GM19452 (cell line): ENCODE results near the gene ACOT11.
"Not testable (repeated sequence)": the region's sequence is repeated elsewhere in the genome, so short reads cannot be mapped to it uniquely, and the experiment has no call there.

ENCODE experiments used
- ATAC-seq: cut with Tn5 transposase; IDR thresholded peaks from one replicate; pipeline ENCODE4 v1.9.1; 2021; ENCODE audit not compliant: unreplicated experiment

ACOT11 gene

DNA sequence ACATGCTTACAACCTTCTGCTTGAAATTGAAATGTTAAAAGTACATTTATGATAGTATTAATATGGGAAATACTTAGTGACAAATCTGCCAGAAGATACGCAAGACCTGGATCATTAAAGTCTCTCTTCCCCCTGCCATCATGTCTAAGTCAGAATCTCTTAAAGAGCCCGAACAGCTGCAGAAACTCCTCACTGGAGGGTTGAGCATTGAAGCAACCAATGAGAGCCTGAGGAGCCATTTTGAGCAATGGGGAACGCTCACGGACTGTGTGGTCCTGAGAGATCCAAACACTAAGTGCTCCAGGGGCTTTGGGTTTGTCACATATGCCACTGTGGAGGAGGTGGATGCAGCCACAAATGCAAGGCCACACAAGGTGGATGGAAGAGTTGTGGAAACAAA, 11.4 kb upstream of the ACOT11 start:
- ATAC-seq, result not testable (repeated sequence)

DNA sequence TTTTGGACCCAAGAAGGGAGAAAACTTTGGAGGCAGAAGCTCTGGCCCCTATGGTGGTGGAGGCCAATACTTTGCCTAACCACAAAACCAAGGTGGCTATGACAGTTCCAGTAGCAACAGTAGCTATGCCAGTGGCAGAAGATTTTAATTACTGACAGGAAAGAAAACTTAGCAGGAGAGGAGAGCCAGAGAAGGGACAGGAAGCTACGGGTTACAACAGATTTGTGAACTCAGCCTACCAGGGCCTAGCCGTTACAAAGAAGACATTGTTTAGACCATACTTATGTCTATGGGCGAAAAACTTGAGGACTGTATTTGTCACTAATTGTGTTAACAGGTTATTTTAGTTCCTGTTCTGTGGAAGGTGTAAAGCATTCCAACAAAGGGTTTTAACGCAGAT, 10.4 kb upstream of the ACOT11 start:
- no peak for ATAC-seq

DNA sequence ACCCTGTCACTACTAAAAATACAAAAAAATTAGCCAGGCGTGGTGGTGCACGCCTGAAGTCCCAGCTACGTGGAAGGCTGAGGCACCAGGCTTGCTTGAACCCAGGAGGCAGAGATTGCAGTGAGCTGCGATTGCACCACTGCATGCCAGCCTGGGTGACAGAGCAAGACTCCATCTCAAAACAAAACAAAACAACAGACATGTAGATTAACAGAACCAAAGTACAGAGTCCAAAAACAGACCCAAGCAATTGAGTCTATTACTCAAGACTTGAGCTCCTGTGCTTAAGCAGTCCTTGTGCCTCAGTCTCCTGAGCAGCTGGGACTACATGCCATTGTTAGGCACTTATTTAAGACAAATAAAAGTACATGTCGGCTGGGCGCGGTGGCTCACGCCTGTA, 9.5 kb upstream of the ACOT11 start:
- no peak for ATAC-seq

DNA sequence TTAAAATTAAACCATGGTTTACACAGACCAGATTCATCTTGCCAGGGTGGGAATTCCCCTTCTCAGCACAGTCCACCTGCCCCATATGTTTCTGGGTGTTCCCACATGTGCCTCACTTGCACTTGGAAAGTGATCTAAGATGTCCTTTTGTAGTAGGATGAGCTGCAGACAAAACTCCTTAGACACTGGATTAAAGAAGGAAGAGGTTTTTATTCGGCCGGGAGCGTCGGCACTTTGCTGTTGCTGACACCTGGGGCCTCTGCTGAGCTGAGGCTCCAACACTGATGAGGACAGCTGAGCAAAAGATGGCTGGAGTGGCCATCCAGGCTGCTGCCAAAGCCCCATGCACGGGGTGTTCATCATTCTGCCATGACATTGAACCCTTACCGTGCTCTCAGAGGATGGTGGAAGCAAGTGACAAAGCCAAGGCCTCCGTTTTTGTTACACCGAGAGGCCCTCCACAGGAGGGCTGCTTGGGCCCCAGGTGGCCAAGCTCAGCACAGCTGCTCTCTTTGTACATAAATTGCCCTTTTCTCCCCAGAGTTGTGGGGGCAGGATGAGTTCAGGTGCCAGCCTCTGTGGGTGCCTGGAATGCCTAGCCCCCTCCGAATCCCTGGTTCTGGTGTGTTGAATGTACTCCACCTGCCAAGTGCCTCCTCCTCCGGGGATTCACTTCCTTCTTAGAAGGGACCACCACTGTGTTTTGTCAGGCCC, 7.3 kb upstream of the ACOT11 start:
- ATAC-seq, result no peak

DNA sequence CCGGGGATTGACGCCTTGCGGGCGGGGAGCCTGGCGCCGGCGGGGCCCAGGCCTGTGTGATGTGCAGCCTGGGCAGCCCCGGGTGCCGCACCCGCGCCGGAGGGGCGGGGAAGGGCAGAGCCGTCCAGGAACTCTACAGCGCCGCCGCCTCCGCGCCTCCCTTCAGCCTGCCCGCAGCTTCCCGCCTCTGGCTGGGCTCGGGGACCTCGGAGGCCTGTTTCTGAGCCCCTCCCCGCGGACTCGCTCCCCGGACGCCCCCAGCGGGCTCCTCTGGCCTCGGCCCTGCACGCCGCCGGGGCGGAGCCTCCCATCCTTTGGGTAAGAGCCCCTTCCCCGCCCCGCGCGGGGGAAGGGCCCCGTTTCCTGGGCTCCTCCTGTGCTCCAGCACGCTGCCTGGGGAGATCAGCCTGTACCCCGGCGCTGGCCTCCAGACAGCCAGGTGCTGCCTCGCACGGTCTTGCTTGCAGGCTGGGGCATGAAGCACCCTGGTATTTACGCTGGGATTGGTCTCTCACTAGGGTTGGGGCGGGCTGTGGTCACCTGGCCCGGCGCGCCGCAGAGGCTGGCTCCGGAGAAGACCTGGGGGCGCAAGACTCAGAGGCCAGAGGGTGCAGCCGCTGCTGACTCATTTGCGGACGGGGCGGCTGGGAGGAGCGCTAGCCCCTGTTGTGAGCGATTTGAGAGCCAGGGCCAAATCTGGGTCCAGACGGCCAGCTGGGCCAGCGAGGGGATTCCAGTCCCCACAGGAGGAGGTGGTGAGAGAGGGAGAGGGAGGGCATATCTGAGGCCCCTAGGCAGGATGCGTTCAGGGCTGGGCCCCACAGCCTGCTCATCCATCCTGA, 5.7 kb upstream of the ACOT11 start:
- ATAC-seq, result peak; percentile 58

DNA sequence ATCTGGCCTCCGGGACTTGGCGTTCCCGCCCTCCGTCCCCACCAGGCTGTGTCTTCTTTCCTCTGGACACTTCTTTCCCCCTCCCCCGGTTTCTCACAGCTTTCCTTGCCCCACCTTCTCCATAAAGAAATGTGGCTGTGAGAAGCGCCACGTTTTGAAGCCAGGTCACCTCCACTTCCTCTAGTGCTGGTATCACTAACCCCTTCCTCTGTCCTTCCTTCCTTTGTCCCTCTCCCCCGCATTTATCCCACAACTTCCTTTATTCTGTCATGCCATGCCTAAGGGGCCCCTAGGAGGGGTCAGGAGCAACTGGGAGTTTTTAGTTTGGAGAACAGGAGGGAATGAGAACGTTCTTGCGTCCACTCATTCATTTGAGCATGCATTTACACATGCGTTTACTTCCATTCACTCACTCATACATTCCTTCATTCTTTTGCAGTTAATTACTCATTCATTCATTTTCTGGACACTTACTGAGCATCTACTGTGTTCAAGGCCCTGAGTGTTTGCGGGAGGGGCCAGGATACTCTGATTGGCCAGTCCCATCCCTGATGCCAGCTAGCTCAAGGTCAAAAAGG, 5.0 kb upstream of the ACOT11 start:
- ATAC-seq, result no peak

DNA sequence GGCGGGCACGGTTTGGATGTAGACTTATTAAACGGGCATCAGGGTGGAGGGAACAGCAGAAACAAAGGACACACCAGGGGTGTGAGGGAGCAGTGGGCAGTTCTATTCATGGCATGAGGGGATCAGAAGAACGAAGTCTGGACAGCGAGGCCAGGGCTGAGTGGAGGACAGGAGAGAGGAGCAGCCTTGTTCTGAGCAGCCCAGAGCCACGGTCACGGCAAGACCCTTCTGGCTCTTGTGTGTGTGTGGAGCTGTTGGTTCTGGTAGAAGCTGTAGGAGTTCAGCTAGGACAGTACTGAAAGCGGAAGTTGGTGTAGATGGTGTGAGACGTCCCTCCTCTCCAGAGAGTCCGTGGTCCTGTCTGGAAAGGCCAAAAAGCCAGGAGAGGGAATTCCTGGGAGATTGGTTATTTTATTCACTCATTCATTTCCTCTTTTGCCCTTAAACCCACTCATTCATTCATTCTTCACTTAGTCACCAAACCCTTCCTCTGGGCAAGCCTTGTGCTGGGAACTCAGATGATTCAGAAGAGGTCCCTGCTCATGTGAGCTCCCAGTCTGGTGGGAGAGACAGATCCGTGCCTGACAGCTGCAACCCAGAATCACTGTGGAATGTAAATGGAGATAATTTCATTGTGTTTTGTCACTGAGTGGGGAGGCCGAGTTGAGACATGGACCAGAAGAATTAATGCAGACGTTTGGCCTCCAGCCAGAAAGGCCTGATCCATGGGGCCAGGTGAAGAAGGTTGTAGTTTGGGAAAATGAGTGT, 4.1 kb upstream of the ACOT11 start:
- ATAC-seq, result no peak

DNA sequence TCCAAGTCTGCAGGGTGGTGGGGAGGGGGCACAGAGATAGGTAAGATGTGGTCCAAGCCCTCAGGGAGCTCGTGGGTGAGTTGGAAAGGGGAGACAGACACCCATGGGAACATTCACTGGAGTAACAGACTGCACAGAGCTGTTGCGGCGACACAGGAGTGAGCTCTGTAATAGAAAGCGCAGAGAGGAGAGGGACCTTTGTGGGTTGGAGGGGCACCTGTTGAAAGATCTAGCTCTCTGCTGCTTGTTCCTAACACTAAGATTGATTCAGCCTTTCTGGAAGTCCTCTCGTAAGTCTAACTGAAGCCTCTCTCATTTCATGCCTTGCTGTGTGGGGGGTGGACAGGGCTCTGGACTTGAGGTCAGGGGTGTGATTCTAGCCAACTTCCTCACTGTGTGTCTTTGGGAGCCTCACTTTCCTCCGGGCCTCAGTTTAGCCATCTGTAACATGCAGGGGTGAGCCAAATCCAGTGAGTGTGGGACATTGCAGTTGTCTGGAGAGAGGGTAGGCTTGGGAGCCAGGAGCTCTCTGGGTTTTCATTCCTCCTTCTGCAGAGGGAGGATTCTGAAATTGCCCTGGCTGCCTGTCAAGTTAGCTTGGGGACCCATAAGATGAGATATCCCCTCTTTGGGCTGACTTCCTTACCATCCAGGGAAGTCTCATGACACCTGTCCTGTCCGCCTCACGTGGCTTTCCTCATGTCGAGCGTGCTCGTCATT, 2.0 kb upstream of the ACOT11 start:
- no peak for ATAC-seq

DNA sequence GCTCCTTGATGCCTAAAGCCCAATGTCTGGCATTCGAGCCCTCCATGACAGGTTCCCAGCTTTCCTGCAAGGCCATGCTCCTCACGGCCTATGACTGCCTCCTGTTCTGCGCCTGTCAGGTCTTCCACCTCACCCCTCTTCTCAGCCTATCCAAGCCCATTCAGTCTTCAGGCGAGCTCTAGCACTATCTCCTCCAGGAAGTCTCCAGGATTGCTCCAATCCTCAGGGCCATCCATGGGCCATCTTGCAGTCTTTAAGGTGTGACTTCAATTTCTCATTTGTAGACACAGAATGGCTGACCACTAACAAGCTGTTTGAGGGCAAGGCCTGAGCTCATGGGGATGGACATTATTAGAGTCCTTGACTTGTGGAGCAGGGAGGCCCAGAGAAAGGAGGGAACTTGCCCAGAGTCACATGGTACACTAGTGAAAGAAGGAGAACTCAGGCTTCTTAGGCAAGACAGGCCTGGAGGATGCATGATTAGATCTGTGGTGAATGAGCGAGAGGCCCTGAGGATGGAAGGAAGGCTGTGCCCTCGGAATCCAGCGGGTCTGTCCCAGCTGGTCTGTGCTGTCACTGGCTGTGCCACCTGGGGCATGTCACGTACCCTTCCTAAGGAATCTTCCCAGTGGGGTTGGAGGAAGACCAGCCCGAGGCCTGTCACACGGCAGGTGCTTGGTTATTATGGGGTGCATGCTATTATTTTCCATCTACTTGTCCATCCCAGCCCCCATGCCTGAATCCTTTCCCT, 1.2 kb upstream of the ACOT11 start:
- no peak for ATAC-seq

DNA sequence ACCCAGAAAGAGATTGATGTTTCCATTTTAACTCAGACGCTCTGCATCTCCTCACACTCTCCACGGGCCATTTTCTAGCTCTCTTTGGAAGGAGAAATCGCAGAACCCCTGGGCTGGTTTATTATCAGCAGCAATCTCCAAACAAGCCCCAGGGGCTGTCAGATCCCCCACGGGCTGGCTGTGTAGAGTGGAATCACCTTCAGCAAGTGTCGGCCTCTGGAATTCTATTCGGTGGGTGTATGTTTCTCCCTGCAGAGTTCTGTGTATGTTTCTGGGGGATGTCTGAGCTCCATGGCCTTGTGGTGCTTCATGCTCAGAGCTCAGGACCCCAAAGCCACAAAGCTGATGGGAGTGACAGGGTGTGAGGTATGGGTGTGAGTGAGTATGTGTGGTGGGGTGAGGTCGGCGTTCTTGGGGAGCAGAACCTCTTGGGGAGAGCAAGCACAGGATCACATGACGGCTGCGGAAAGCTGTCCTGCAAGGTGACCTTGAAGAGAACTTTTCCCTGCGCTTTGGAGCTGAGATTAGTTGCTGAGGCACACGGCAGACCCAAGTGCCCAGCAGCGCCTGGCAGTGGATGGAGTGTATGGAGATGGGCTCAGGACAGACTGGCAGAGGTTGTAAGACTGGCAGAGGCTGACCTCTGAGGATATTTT, 489 bp downstream of the ACOT11 start:
- no peak for ATAC-seq

DNA sequence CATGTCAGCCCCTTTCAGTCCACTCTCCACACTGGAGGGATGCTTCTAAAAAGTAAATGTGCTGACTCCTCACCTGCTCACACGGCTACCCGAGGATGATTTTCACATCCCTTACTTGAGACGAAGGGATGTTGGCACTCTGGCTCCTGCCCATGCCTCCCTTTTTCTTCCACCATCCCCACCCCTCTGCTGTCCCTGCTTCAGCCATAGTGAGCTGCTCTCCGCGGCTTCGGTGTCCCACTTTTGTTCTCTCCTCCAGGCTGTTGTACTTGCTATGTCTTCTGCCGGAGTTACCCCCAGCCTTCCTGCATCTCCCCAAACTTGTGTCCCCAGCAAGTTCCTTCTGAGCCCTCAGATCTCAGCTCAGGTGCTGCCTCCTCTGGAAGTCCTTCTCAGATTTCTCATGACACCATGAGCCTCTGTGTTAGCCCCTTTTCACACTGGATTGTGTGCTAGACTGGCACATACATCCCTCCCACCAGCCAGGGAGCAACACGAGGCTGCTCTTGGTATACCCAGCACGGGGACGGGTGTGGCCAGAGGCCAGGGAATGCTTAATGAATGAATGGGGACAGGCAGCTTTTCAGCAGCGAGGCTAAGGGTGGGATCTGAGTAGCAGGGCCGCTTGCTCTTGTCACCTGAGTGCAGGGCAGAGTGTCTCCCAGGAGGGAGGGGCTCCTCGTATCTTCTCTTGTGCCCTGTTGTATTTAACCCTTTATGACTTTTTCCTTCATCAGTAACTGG, 1.3 kb downstream of the ACOT11 start:
- ATAC-seq, result no peak

DNA sequence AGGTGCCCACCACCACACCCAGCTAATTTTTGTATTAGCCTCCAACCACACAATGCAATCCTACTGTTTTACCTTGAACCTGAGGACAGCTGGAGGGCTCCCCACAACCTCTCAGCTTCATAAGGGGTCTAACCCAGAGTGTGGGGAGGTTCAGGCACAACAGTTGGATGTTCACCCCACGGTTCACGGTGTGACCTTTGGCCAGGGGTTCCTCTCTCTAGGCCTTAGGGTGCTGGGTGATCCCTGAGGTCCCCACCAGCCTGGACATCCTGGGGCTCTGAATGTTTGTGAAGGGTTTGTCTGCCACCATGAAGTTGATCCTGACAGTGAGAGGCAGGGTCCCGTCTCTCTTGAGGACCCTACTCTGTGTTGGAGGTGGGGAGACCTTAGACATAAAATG, 3.9 kb downstream of the ACOT11 start:
- ATAC-seq, result no peak

DNA sequence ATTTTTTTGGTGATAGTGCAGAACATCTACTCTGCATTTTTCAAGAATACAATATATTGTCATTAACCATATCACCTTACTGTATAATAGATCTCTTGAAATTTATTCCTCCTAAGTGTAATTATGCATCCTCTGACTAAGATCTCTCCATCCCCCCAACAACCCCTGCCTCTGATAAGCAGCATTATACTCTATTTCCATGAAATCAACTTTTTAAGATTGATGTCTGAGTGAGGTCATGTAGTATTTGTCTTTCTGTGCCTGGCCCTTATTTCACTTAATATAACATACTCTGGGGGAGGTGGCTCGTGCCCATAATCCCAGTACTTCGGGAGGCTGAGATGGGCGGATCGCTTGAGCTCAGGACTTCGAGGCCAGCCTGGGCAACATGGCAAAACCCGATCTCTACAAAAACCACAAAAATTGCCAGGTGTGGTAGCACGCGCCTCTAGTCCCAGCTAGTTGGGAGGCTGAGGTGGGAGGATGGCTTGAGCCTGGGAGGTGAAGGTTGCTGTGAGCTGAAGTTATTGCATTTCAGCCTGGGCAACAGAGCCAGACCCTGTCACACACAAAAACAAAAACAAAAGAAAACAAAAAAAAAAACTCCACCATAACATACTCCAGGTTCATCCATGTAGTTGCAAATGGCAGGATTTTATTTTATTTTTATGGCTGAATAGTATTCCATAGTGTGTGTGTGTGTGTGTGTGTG, 5.7 kb downstream of the ACOT11 start:
- ATAC-seq, result no peak

DNA sequence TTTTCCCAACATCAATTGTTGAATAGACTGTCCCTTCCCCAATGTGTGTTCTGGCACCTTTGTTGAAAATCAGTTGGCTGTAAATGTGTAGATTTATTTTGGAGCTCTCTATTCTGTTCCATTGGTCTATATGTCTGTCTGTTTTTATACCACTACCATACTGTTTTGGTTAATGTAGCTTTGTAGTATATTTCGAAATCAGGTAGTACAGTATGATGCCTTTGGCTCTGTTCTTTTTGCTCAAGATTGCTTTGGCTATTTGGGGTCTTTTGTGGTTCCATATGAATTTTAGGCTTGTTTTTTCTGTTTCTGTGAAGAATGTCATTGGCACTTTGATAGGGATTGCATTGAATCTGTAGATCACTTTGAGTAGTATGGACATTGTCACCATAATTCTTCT, 8.1 kb downstream of the ACOT11 start:
- no peak for ATAC-seq

DNA sequence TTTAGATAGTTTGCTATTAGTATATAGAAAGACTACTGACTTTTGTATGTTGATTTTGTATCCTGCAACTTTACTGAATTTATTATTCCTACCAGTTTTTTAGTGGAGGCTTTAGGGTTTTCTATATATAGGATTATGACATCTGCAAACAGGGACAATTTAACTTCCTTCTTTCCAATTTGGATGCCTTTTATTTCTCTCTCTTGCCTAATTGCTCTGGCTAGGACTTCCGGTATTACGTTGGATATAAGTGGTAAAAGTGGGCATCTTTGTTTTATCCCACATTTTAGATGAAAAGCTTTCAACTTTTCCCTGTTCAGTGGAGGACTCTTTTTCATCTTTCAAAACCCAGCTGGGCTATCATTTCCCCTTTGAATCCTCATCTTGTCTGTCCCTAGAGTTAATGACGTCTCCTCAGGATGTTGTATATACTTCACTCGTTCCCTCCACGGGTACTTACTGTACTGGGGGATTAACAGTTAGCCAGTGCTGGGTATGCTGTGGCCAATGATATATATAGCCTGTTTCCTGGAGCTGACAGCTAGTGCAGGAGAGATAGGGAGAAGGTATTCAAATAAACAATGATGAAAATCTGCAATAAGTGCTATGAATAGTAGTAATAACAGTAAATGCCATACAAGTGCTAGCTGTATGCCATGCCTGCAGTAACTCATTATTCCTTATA, 9.8 kb downstream of the ACOT11 start:
- ATAC-seq, result no peak

DNA sequence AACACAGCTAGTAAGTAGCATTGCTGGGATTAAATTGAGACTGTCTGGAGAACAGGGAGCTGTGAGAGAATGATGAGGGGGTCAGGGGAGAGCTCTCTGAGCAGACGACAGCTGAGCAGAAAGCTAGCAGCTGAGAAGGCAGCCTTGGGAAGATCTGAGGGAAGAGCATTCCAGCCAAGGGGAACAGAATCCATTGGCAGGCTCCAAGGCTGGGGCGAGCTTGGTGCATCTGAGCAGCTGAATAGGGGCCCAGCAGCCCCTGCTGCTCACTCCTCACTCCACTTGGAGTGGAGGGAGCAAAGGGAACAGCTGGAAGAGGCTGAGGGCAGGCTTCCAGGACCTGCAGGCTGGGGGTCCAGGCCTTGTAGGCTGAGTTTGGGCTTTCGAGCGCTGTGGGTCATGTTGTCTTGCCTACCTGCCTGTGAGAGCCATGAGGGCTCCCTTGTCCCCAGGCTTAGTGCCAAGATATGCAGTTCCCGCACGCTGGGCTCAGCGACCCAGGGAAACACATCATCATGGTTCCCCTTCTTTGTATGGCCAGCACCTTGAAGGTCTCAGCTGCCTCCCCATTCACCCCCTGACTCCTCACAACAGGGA, 10.5 kb downstream of the ACOT11 start:
- no peak for ATAC-seq

DNA sequence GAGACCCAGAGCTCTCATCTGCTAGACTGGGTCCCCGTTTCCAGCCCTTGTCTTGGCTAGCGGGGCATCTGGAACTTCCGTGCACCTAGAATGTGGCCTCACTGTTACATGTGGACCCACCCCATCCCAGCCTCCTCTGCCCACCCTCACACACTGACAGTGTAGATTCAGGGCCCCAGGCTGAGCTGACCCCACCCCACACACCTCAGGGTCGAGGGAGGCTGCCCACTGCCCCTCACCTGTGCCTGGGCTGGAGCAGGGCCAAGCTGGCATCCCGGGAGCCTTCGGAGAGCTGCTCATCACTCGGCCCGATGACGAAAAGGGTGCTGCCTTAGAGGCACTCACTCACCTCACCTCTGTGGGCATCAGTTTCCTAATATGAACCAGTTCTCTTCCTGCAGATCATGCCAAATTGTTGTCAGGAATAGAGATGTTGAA, 11.1 kb downstream of the ACOT11 start:
- no peak for ATAC-seq
